GM10266 (cell line): ENCODE results near the gene ACAP1.

ENCODE experiments used
- DNase-seq: peaks from one replicate; pipeline ENCODE4 v3.0.0; 2012; ENCODE audit errors: extremely low spot score
- TF ChIP-seq, protein P1 (sequence below): IDR thresholded peaks from 2 replicates; pipeline ENCODE4 v1.5.1; 2012; ENCODE audit warnings: mild to moderate bottlenecking, low read depth; ENCODE audit not compliant: control insufficient read depth, insufficient read depth; ENCODE audit errors: missing control alignments

Gene ACAP1

DNA sequence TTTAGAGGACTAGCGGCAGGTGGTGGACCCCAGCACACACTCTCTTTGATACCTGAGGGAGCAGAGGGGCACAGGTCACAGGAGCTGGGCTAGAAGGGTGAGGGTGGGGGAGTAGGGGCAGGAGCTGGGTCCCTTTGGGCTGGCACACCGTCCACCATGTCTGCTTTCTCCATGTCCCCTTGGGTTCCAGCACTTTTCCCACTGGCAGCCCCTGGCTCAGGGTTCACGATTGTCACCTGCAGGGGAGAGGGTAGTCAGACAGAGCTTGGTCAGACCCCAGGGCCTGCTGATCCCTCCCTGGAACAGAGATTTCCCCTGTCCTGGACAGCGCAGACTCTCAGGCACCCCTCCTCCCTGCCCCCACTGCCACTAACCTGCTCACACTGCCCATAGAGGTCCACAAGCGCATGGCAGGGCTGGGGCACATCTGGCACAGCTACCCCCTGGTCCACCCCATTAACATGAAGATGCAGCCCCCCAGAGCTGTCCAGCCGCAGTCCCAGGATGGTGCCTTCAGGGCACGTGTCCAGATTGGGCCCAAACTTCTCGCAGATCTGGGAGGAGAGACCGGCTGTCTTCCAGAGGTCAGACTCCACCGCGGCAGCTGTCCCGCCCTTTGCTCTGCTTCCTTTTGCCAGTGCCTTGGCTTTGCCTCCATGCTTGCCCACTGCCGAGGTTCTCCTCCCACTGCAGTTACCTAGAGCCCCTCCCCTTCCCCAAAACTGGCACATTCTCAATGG, 18.0 kb upstream of the ACAP1 start:
- TF ChIP-seq, protein P1, sequence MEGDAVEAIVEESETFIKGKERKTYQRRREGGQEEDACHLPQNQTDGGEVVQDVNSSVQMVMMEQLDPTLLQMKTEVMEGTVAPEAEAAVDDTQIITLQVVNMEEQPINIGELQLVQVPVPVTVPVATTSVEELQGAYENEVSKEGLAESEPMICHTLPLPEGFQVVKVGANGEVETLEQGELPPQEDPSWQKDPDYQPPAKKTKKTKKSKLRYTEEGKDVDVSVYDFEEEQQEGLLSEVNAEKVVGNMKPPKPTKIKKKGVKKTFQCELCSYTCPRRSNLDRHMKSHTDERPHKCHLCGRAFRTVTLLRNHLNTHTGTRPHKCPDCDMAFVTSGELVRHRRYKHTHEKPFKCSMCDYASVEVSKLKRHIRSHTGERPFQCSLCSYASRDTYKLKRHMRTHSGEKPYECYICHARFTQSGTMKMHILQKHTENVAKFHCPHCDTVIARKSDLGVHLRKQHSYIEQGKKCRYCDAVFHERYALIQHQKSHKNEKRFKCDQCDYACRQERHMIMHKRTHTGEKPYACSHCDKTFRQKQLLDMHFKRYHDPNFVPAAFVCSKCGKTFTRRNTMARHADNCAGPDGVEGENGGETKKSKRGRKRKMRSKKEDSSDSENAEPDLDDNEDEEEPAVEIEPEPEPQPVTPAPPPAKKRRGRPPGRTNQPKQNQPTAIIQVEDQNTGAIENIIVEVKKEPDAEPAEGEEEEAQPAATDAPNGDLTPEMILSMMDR: no peak
- DNase-seq: no peak

DNA sequence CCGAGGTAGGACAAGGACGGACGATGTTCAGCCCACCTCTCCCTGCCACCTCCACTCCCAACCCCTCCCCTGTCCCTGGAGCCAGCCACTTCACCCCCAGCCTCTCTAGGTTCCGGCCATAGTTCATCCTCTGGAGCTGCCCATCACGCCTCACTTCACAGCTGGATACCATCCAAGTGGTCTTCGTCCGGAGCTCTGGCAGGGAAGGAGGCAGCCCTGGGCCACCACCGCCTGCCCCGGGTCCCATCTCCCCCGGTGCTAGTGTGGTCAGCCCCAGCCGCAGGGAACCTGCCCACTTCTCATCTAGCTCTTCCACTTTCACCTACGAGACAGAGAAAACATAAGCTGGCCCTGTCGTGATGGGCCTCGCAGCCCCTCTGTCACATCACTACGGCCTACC, 14.9 kb upstream of the ACAP1 start:
- TF ChIP-seq, protein P1: no peak
- DNase-seq: no peak

DNA sequence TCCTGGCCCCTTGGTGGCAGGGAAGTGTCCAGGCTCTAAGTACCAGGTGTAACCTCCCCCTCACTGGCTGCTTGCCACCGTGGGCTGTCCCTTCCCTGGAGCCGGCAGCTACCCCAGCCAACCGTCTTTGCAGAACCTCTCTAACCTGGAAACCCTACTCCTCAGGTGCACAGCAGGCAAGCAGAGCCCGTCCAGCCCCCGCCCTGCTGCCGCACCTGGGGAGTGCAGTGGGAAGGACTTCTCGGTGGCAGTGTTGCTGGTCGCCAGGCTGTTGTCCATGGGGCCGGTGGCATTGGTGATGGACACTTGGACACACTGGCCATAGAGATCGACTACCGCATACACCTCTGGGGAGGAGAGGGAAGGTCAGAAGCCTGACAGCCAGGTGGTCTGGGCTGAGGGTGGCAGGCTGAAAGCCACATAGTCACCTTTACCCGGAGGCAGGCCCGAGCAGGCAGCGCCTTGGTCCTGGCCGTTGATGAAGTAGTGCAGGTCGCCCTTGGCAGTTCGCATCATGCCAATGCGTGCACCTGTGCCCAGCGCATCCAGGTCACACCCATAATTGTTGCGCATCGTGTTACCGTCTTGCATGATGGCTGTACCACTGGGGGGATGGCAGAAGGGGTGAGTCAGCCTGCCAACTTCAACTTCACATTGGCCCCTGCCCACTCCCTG, 13.7 kb upstream of the ACAP1 start:
- TF ChIP-seq, protein P1: no peak
- peak; percentile 7 for DNase-seq

DNA sequence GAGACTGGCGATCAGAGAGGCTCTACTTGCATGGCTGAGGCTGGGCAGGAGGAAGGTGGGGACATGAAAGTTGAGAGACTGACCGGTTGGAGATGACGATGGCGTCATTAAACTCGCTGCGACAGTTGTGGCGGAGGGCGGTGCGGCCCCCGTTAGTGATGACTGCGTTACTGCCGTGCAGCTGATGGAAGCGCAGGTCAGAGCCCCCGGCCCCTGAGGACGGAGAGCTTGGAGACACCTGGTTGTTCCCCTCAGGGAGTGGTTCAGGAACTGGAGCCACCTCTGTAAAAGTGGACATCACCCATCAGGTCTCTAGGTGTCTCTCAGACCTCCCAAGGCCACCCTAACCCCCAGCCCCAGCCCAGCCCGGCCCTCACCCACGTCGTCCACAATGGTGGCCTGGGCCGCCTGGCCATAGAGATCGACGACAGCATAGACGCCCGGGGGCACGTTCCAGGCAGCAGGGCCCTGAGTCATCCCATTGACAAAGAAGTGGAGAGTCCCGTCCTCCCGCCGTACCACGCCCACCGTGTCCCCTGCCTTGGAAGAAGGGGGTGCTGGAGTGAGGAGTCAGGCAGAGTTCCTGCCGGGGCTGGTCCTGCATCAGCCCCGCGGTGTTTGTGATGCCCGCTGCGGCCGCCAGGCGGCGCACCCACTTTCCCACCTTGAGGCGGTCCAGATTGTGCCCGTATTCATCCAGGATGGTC, 12.4 kb upstream of the ACAP1 start:
- DNase-seq: peak; percentile 72

DNA sequence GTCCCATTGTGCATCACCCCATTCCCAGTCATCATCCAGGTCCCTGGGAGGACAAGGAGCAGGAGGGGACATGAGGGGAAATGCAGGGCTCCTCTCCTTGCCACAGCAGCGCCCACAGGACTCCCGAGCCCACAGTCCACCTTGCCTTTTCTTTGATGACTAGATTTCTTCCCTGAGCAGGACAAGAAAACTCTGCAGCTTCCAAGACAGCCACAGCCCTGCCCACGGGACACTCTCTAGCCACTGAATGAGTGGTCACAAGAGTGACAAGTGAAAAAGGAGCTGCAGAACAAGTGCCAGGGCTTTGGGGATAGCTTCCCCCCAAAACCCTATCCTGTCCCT, 11.9 kb upstream of the ACAP1 start:
- TF ChIP-seq, protein P1: no peak
- peak; percentile 10 for DNase-seq

More for the DNA sequence above, 12.4 kb upstream of the ACAP1 start:
- TF ChIP-seq, protein P1: peak; percentile 84

DNA sequence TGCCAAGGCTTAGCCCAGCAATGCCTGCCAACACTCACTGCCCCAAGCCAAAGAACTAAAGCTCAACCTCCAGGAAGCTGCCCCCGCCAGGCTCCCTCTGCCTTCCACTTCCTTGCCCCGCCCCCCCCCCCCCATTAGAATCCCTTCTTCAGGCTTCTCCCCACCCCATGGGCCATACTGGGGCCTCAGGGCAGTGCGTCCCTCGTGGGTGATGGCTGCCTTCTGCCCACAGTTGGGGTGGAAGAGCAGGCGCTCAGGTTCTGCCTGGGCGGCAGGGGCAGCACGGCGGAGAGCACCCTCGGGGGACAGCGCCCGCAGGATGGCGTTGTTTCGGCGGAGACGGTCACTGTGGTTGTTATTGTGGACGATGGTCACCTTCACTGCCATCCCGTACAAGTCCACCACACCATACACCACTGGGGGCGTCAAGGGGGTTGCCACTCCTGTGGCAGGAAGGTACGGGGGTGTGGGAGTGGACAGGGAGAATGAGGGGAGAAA, 11.2 kb upstream of the ACAP1 start:
- no peak for DNase-seq
- TF ChIP-seq, protein P1: no peak
